Measurements from ENCODE around the gene PPP2R2C. TPM values are rescaled to one million over a fixed set of nuclear protein-coding genes. Genes with fewer than 3 reads are reported as not detected.

Gene PPP2R2C
- total RNA-seq, 1 donor from 2014 or later: 46.9 TPM

DNA sequence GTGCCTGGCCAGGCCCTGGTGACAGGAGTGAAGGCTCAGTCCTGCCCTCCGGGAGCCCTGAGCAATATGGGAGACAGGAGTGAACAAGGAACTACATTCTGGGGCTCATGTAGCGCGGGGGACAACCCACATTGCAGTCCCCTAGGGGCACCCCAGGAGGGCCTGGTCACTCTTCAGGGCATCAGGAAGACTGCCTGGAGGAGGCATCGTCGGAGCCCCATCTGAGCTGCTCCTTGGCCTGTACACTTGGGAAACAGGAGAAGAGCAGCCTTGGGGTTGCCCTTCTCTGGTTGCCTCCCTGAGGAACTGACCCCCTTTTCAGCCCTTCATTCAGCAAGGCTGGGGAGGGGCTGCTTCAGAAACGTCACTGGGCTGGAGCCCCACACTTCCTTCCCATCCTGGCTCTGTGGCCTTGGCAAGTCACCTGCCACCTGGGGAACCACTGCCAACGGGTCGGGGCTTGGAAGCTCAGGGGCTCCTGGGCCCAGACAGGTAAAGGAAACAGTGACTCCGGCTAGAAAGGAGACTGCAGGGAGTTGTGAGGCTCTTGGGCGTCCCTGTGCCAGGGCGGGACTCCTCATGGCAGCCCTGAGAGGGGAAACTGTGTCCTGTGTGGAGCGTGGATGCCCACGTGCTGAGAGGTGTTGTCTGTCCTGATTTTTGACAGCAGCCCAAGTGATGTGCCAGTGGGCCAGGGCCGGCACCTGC is 192.7 kb downstream of the PPP2R2C start:
- FAIRE-seq (no peak), DNase-seq (ENCODE audit: low spot score in 2 of 2) (no peak)

DNA sequence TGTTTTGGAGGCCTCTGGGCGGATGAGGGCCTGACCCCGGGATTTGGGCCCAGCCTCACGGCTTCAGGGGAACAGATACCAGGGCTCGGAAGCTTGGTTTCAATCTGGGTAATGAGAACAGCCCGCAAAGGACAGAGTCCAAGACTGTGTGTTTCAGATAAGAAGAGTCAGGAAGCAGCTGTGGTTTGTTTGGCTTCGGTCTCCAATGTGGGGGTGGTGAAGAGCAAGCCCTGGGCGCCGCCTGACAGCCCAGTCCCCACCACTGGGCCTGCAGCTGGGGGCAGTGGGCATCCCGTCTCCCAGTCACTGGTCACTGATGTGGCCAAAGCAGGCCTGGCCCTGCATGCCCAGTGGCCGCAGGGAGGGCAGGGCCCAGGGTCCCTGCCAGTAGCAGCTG is 193.6 kb downstream of the PPP2R2C start:
- FAIRE-seq: no peak
- no peak for DNase-seq (ENCODE audit: low spot score in 2 of 2)

- FAIRE-seq (no peak), DNase-seq (ENCODE audit: low spot score in 2 of 2) (no peak)
Measured at GRCh38 chr4:6277935-6278800, 194.2 kb downstream of the PPP2R2C start.

GRCh38 chr4:6277139-6277802 is 195.1 kb downstream of the PPP2R2C start:
- DNase-seq (ENCODE audit: low spot score in 2 of 2) (no peak), FAIRE-seq (no peak)

DNA sequence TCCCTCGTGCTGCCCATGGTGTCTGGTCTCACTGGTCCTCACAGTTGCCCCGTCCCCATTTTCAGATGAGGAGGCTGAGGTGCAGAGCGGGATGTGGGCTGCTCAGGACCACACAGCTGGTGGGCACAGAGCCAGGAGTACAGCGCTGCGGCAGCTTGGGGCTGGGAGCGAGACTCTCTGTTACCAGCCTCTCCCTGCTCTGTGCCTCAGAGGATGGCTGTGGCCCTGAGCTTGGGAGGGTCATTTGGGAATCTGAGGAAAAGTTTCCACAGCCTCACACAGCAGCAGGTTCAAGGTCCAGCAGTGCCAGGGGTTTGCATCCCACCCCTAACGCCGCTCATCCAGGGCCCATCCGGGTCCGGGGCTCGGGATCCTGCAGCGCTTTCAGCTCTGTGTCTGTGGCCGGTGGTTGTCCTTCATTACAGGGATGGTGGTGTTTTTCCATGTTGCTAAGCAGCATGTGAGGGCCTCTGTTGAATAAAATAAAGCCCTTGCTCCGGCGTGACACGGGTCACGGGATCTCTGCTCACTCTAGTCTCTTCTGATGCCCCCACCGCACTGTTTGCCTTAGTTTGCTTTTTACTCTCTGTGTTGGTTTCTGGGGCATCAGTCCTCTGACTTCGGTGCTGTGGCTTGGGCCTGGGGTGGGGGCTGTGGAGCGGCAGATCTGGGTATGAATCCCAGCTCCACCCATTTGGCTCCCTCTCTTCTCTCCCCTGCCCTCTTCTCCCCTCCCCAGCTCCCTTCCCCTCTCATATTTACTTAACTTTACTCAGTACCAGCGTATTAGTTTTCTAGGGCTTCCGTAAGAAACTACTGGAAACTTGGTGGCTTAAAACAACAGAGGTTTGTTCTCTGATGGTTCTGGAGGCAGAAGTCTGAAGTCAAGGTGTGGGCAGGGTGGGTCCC is 196.3 kb downstream of the PPP2R2C start:
- FAIRE-seq (no peak), DNase-seq (ENCODE audit: low spot score in 2 of 2) (no peak)

DNA sequence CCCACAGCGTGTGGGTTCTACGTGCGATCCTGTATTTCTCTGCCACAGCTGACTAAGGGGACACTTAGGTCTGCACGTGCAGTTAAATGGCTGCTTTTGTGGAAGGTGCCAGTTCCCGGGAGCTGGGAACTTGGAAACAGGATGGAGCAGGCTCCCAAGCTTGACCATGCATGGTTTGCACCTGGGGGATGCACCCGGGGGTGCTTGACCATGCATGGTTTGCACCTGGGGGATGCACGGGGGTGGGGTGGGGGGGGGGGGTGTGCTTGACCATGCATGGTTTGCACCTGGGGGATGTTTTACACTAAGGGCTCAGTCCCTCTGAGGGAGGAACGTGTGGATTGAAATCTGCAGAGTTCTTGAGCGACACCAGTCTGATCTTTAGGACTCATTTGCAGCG is 197.1 kb downstream of the PPP2R2C start:
- no peak for DNase-seq (ENCODE audit: low spot score in 2 of 2)
- FAIRE-seq: no peak

DNA sequence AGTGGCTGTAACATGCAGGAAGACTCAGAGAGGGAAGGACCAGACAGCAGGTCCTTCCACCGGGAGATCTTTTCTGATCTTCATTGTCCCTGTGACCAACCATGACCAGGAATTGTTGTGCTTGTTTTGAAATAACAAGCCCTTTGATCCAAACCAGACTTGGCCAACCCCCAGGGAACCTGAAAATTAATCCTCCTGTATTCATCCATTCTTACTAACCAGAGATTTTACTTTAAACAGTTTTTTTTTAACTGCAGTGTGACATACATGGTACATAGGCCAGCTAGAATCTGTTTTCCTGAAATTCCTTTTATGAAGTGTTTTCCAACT is 198.8 kb downstream of the PPP2R2C start:
- no peak for FAIRE-seq
- no peak for DNase-seq (ENCODE audit: low spot score in 2 of 2)

DNA sequence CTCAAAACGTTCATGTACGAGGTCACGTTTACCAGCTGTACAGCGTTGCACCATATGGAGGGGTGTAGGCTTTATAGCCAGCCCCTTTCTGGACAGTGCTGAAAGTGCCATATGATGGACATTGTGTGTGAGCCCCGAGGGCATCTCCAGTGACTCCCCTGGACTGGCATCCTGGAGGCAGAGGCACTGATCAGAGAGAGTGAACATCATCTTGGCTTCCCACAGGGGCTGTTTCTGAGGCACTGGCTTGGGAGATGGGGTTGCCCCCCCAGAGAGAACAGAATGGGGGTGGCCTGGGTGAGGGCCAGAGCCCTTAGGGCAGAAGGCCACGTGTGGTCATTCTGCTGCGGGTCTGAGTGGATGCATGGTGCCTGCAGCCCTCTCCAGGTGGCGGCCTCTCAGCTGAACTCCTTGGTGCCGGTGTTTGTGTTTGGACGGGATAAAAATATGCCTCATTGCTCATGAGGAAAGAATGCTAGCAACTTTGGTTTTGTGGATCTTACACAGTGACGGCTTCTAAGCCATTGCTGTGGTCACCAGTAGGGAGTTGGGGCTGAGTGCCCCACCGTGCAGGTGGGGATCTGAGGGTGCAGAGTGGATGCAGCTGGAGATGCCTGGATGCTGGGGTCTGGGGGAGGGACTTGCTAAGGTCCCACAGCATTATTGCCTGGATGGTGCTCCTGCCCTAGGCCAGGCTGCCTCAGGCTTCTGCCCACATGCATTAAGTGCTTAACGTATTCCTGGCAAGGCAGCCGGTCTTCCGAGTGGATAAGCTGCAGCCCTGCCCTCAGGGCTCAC is 199.4 kb downstream of the PPP2R2C start:
- FAIRE-seq (no peak), DNase-seq (ENCODE audit: low spot score in 2 of 2) (no peak)

DNA sequence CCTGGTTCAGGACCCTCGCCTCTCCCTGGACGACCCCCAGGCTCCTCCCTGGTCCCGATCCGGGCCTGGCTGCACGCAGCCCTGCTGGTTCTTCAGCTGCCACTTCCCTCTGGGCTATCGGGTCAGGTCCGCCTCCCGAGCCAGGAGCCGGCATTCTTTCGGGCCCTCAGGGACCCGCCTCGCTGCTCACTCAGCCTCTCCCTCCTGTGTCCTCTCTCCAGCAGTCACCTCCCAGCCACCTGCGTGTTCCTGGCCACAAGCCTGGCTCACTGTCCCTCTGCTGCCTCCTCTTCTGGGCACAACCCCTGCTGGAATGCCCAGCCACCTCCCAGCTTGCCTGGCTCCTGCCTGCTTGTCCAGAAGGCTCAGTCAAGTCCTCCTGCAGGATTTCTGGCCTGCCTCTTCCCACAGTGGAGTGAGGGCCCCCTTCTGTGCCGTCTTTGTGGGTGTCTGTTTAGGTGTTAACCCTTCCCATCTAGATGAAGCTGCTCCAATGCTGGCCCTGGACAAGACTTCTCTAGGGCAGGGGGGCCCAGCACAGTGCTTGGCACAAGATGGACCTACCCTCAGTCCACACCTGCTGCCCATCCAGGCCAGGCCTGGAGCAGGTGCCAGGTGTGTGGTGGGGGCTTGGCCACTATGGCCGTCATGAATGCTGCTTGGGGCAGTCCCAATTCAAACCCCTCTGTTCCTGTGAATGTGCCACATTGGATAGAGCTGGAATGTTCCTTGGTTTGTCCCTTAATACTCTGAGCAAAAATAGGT is 200.5 kb downstream of the PPP2R2C start:
- no peak for DNase-seq (ENCODE audit: low spot score in 2 of 2)
- no peak for FAIRE-seq

DNA sequence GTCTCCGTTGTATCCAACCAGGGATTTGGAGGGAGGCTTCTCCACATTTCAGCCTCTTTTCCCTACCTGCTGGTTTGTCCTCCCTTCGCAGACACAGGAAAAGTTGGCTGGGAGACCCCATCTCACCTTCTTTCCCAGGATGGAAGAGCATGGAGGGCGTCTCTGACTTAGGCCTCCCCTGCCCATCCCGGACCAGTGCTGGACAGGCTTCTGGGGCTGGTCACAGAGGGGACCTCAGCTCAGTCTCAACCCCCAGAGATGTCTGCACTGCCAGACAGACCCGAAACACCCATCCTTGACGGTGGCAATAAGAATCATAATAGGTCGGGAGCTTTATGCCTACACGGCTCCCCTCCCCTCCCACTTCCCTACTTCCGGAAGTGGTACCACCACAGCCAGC is 201.2 kb downstream of the PPP2R2C start:
- no peak for DNase-seq (ENCODE audit: low spot score in 2 of 2)
- no peak for FAIRE-seq

DNA sequence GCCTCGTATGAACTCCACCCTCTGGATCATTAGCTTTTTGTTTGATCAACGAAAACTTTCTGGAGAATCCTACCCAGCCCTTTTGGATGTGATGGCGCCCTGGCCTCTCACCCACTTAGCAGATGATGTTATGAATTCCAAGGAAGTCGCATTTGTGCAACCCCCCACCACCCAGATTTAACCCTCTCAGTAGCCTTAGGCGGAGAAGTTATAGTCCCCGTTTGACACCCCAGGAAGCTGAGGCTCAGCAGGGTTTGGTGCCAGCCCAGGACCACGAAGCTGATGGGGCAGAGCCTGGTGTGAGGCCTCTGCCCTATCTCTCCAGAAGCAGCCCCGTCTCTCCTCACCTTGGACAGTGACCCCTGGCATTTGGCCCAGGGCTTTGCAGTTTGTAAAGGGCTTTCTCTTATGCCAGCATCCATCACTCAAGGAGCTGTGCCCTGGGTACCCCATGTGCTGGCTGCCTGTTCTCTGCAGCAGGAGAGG is 201.7 kb downstream of the PPP2R2C start:
- DNase-seq (ENCODE audit: low spot score in 2 of 2) (no peak), FAIRE-seq (no peak)

Other genes with a start within 250 kb of the PPP2R2C start
- 3.7 TPM for gene WFS1, start 202.8 kb downstream of the PPP2R2C start, total RNA-seq
- gene MAN2B2, start 102.6 kb upstream of the PPP2R2C start, total RNA-seq: 7.3 TPM
- gene MRFAP1, start 168.1 kb upstream of the PPP2R2C start, total RNA-seq: 83.2 TPM
- gene S100P, start 221.3 kb upstream of the PPP2R2C start, total RNA-seq: 0.41 TPM
- gene MRFAP1L1, start 237.3 kb upstream of the PPP2R2C start, total RNA-seq: 100 TPM
- gene BLOC1S4, start 243.6 kb upstream of the PPP2R2C start, total RNA-seq: 10.2 TPM